Suppressor macrophage (primary cell): ENCODE data around the gene RUNX3.

Experiments
- DNase-seq, 4 experiments: peaks; one replicate each; pipeline ENCODE4 v3.0.0-alpha.2; 2020 to 2022

RUNX3 gene

GRCh38 chr1:24946861-24947658 is 17.0 kb upstream of the RUNX3 start:
- no peak for DNase-seq

GRCh38 chr1:24945354-24946326 is 15.6 kb upstream of the RUNX3 start:
- no peak for DNase-seq

DNA sequence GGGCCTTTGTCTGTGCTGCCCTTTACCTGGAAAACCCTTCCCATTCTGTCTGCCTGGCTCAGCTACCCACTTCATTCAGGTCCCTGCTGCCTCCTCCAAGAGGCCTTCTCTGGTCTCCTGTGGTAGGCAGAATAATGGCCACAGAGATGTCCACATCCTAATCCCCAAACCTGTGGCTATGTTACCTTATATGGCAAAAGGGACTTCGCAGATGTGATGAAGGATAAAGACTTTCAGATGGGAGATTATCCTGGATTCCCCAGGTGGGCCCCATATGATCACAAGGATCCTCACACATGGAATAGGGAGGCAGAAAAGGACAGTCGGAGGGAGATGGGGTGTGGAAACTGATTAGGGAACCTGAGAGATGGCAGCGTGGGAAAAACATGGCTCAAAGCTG is 14.2 kb upstream of the RUNX3 start:
- DNase-seq, result no peak

GRCh38 chr1:24942789-24943188 is 12.7 kb upstream of the RUNX3 start:
- no peak for DNase-seq

DNA sequence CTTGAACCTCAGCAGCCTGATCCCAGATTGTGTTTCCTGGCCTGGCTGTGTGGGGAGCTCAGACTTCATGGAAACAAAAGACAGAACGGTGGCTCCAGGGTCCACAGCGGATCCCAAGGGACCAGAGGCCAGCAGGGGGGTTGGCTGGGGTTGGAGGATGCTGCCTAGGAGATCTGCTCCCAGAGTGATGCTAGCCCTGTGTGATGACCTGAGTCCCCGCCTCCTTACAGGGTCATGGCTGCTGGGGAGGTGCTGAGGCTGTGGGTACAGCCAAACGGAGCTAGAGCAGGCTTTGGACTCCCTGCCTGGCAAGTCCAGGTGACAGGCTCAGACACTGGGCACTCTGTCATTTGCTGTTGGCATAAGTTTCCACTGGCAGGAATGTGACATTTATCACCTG is 11.5 kb upstream of the RUNX3 start:
- no peak for DNase-seq

DNA sequence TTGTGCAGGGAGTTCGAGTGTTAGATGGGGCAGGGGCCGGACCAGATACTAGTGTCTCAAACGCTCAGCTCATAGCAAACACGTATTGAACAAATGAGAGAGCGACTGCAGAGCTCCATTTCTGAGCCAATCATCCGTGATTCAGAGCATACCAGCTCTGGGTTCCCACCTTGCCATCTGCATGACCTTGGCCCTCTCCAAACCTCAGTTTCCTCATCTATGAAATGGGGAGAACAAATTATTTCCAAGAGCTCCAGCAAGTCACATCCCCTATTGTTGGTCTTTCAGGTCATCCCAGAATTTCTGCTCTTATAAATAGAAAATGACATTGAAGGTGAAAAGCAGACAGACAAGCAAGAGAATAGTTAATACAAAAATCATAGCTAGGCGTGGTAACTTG is 10.2 kb upstream of the RUNX3 start:
- no peak for DNase-seq

GRCh38 chr1:24939675-24940193 is 9.7 kb upstream of the RUNX3 start:
- DNase-seq, result no peak

DNA sequence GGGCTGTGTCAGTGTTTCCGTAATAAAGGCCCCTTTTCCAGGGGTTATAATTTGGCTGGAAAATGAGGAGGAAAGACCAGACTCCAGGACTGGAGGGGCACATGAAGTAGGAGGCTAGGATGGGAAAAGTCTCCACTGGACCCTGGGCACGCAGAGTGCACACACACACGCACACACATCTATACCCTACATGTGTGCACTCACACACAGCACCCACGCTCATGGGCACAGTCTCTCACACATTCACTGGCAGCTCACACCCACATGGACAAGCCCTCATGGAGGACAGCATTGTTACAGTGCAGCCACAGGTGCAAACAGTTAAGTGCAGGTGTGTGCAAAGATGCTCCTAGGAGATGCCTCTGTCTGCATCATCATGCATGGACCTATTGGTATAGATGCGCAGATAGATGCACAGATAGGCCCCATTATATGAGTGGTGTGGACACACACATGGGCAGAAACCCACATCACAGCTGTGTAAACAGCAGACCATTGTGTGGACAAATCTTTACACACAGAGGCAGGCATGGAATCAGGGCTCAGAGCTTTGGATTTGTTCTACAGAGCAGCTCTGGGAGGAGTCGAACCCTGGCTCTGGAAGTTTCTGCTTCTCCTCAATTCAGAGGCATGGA is 9.1 kb upstream of the RUNX3 start:
- DNase-seq, result no peak

- DNase-seq, result no peak
Observed at GRCh38 chr1:24938276-24938675, 8.2 kb upstream of the RUNX3 start.

DNA sequence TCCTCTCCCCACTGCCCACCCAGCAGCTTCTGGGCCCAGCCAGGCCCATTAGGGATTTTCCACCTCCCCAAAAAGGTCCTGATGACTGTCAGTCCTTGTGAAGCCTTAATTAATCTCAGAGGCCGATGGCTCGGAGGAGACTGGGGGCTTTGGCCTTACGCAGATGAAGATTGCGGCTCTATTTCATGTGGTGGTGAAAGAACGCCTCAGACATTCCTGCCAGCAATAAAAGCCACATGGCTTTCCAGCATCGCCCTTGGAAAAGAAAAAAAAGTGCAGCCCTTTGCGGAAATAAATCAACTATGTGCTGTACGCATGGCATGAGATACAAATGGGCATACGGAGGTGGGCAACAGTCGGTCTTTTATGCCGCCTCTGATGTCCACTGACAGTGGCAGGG is 6.6 kb upstream of the RUNX3 start:
- DNase-seq, result no peak

DNA sequence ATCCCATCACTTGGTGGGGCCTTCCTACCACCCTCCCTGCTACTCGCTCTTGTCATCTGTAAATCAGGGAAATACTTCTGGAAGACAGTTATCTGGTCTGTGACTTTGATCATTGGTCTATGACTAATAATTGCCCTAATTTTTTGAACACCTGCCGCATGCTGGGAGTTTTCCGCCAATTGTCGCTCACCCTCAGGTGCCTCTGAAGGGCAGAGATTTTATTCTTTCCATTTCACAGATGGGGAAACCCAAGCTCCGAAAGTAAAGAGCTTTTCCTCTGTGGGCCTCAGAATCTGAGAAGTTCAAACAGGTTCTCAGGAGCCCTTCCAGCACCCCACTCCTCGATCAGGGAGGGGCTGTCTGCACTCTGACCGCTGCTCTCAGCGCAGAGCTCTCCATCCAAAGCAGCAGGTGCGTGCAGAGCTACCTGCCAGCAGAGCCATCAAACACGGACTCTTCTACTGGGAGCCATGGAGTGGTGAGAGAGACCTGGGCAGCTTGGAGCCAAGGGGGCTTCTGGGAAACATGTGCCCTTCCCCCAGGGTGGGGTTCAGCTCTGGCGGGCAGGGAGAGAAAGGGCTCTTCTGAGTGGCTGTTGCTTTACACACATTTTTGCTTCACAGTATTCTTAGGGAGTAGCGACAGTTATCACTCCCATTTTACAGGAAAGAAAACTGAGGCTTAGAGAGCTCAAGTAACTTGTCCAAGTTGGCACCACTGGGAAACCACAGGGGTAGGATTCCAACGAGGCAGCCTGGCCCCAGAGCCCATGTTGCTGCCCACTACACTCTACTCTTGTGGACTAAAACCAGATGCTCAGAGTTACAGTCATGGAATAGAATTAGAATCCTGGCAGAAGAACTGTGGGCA is 5.8 kb upstream of the RUNX3 start:
- no peak for DNase-seq

DNA sequence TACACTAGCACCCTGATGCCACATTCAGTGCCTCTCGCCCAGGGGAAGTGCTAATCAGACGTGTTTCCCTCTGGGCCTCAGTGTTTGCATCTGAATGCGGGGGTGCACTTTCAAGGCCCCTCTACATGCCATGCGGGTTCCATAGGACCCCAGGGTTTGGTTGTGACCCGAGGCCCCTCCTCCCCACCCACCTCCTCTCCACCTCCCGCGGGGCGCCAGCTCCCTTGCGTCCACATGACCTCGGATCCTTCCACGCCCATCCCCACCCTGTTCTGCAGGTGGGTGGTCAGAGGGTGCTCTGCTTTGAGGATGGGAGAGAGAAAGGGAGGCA is 5.1 kb upstream of the RUNX3 start:
- DNase-seq, result no peak

GRCh38 chr1:24934310-24935195 is 4.5 kb upstream of the RUNX3 start:
- DNase-seq, result no peak

GRCh38 chr1:24933468-24933867 is 3.4 kb upstream of the RUNX3 start:
- no peak for DNase-seq

- no peak for DNase-seq
Observed at GRCh38 chr1:24932725-24933294, 2.7 kb upstream of the RUNX3 start.

DNA sequence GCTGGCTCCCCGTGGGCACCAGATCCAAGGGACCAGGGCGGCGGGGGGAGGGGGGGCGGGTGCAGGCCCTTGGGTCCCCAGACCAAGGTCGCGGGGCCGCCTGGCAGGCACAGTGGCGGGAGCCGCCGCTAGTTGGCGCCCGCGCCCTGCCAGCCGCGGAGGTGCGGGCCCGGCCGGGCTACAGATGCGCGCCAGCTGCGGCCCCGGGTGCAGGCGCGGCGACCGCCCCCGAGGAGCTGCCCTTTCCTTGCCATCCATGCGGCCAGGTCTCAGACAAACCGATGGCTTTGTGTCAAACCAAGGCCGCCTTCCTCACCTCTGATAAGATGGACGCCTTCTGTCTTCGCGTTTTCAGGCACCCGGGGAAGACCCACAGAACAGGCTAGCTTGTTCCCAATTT is 2.2 kb upstream of the RUNX3 start:
- DNase-seq, result peak; percentile 64 to 86 (median 80)

DNA sequence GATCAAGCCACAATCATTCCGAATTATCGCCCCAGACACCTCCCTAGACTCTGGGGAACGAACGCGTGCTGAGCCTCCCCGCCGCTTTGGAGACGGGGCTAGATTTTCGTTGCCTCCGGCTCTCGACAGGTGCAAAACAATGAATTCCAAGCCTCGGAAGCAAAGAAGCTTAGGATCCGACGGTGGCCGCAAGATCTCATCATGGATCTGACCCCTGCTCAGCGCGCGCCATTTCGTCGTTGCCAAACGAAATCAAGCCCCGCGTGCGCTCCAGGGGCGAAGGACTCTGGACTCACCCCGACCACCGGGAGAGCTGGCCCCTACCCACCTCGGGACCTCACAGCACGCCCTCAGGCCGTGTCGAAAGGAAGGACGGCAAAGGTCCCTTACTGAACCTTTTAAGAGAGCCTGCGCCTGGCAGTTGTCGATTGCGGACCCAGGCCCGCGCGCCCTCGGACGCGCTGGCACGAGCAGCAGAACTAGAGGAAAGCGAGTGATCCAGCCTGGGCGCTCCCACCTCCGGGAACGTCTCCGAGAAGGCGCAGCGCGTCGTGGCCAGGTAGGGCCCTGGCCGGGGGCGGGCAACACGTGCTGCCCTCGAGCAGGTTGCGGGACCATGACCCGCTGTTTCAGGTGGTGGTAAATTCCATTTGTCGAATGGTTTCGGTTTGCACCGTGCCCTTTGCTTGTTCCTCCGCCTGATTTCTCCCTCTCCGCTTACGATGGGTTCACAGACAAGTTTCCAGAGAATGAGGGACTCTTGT is 1.6 kb upstream of the RUNX3 start:
- no peak for DNase-seq

GRCh38 chr1:24931146-24931467 is 1.0 kb upstream of the RUNX3 start:
- no peak for DNase-seq

GRCh38 chr1:24929398-24930259 is 447 bp downstream of the RUNX3 start:
- DNase-seq, result peak; percentile 76 to 92 (median 86)
